ENCODE data around the gene BLZF1. TPM values are rescaled to one million over a fixed set of nuclear protein-coding genes. Genes with fewer than 3 reads are reported as not detected.

BLZF1 gene
- total and polyA plus RNA-seq, 9 donors, result 9.2 to 28.8 (median 19.2) TPM

GRCh38 chr1:169347688-169348382 is 20.2 kb upstream of the BLZF1 start:
- WGBS, 3 donors, result 77 to 90% (median 79%) methylated on average over 2 of the region's 2 CpGs
- TF ChIP-seq EP300 (IDR thresholded peaks at IDR 0.05) (no peak), CTCF (IDR thresholded peaks at IDR 0.05) (no peak), POLR2A (IDR thresholded peaks at IDR 0.05) (no peak)

GRCh38 chr1:169348383-169349036 is 19.5 kb upstream of the BLZF1 start:
- no peaks in the 10 kb centered on the region for H3K4me1 ChIP-seq (ENCODE audit: insufficient read depth)
- no peak for DNase-seq
- WGBS, 3 donors, result 40 to 41% (median 40%) methylated on average over 5 of the region's 5 CpGs
- no peak for TF ChIP-seq POLR2A (IDR thresholded peaks at IDR 0.05)
- peak; percentile 58 to 80 (median 60) for TF ChIP-seq CTCF (IDR thresholded peaks at IDR 0.05)
- TF ChIP-seq EP300 (IDR thresholded peaks at IDR 0.05), result no peak
- no peaks in the 10 kb centered on the region for H3K9me3 ChIP-seq
- no peaks in the 10 kb centered on the region for H3K27me3 ChIP-seq
- H3K36me3 ChIP-seq, result no peaks in the 10 kb centered on the region
- intact Hi-C loops (cut with DNase I), result loop anchor here in 3 of 4 donors (5.0 to 10.0 kb wide), 3 partner anchors 741 to 746 kb away; no protein-coding TSS in a partner anchor
- no peak overlapping the region for H3K27ac ChIP-seq
- H3K4me3 ChIP-seq, result no peak overlapping the region

More at GRCh38 chr1:169347688-169348382, 20.2 kb upstream of the BLZF1 start:
- intact Hi-C loops (cut with DNase I), result loop anchor here (2.0 to 10.0 kb wide), 4 partner anchors 741 to 746 kb away; no protein-coding TSS in a partner anchor
- DNase-seq, result no peak
- Histone ChIP-seq H3K36me3 (no peaks in the 10 kb centered on the region), H3K9me3 (no peaks in the 10 kb centered on the region), H3K27ac (no peak overlapping the region), H3K4me3 (no peak overlapping the region), H3K27me3 (no peaks in the 10 kb centered on the region), H3K4me1 (ENCODE audit: insufficient read depth) (no peaks in the 10 kb centered on the region)

- no peak for DNase-seq
- H3K9me3 ChIP-seq, result no peaks in the 10 kb centered on the region
- H3K4me3 ChIP-seq, result no peak overlapping the region
- TF ChIP-seq EP300 (IDR thresholded peaks at IDR 0.05) (no peak), POLR2A (IDR thresholded peaks at IDR 0.05) (no peak), CTCF (IDR thresholded peaks at IDR 0.05) (no peak)
- H3K27ac ChIP-seq, result no peak overlapping the region
- intact Hi-C loops (cut with DNase I), result loop anchor here in 1 of 4 donors (10.0 kb wide), 1 partner anchor 184 kb away; no protein-coding TSS in a partner anchor
- H3K27me3 ChIP-seq, result no peaks in the 10 kb centered on the region
- H3K36me3 ChIP-seq, result no peaks in the 10 kb centered on the region
- no peaks in the 10 kb centered on the region for H3K4me1 ChIP-seq (ENCODE audit: insufficient read depth)
- 89 to 99% (median 94%) methylated on average over 1 of the region's 1 CpG for WGBS, 3 donors
These were observed 7.6 kb upstream of the BLZF1 start for GRCh38 chr1:169360415-169360814.

- no peak for TF ChIP-seq CTCF (IDR thresholded peaks at IDR 0.05)
- no peak for TF ChIP-seq POLR2A (IDR thresholded peaks at IDR 0.05)
- TF ChIP-seq EP300 (IDR thresholded peaks at IDR 0.05), result no peak
These were observed 6.7 kb upstream of the BLZF1 start for GRCh38 chr1:169361281-169361680.

More at GRCh38 chr1:169361281-169361680, 6.7 kb upstream of the BLZF1 start:
- Histone ChIP-seq H3K4me3 (no peak overlapping the region), H3K36me3 (no peaks in the 10 kb centered on the region), H3K27ac (no peak overlapping the region), H3K4me1 (ENCODE audit: insufficient read depth) (no peaks in the 10 kb centered on the region), H3K27me3 (no peaks in the 10 kb centered on the region), H3K9me3 (no peaks in the 10 kb centered on the region)
- WGBS, 3 donors, result 83 to 87% (median 84%) methylated on average over 7 of the region's 7 CpGs
- DNase-seq, result no peak
- intact Hi-C loops (cut with DNase I), result loop anchor here in 1 of 4 donors (10.0 kb wide), 1 partner anchor 184 kb away; no protein-coding TSS in a partner anchor

Data from ovary (tissue), 9 donors.